ENCODE data around the gene OSMR.

- TF ChIP-seq EZH2 (IDR thresholded peaks at IDR 0.05; ENCODE audit: borderline replicate concordance, low read length) (no peak), CTCF (conservative IDR thresholded peaks at IDR 0.05 in 1 of 2, IDR thresholded peaks at IDR 0.05 in 1 of 2; ENCODE audit: extremely low read depth in 1 of 2, insufficient read depth in 1 of 2, low read depth in 1 of 2, low read length in 2 of 2) (no peak)
Measured at GRCh38 chr5:38906503-38906902, 60.7 kb downstream of the OSMR start.
